GM06990 (cell line): ENCODE measurements around the gene JAK1.

ENCODE experiments used
- DNase-seq: peaks from one replicate; pipeline ENCODE4 v3.0.0-alpha.2; 2011; ENCODE audit not compliant: insufficient read length; ENCODE audit errors: extremely low read depth
- H3K27me3 ChIP-seq: replicated peaks from 2 replicates; pipeline ENCODE4 v1.6.0; 2011; ENCODE audit warnings: low read length; ENCODE audit not compliant: control insufficient read depth, insufficient read depth
- H3K36me3 ChIP-seq: 2 replicates; pipeline ENCODE4 v1.5.1; 2011; ENCODE audit warnings: low read length; ENCODE audit not compliant: control insufficient read depth, insufficient read depth
- H3K4me3 ChIP-seq: replicated peaks from 2 replicates; pipeline ENCODE4 v1.5.1; 2011; ENCODE audit warnings: low read depth, mild to moderate bottlenecking, control low read depth, low read length
- TF ChIP-seq, protein P1 (sequence below): IDR thresholded peaks from 2 replicates; pipeline ENCODE4 v1.5.1; 2011; ENCODE audit warnings: low read length, control low read depth, mild to moderate bottlenecking, inconsistent platforms; ENCODE audit not compliant: insufficient read depth, poor library complexity, severe bottlenecking

Gene JAK1

DNA sequence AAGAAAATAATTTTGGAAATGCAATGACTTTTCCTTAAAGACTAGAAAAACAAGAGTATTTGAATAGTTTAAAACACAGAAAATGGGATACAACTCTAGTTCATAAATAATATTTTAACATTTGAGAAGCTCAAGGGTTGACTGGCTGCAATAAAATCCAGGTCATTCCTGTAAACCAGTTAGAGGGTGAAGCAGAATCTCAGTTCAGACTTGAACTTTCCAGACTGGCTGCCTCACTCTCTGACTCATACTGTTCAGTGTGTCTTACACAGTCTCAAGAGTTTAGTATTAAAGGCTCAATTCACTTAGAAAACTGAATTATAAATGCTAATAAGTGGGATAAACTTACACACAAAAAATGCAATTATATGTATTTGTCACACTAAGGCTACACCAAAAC, 131.6 kb downstream of the JAK1 start:
- DNase-seq = no peak
- no peak overlapping the region for H3K4me3 ChIP-seq
- TF ChIP-seq, protein P1, sequence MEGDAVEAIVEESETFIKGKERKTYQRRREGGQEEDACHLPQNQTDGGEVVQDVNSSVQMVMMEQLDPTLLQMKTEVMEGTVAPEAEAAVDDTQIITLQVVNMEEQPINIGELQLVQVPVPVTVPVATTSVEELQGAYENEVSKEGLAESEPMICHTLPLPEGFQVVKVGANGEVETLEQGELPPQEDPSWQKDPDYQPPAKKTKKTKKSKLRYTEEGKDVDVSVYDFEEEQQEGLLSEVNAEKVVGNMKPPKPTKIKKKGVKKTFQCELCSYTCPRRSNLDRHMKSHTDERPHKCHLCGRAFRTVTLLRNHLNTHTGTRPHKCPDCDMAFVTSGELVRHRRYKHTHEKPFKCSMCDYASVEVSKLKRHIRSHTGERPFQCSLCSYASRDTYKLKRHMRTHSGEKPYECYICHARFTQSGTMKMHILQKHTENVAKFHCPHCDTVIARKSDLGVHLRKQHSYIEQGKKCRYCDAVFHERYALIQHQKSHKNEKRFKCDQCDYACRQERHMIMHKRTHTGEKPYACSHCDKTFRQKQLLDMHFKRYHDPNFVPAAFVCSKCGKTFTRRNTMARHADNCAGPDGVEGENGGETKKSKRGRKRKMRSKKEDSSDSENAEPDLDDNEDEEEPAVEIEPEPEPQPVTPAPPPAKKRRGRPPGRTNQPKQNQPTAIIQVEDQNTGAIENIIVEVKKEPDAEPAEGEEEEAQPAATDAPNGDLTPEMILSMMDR = no peak
- peaks cover 14% of the 10 kb centered on the region for H3K36me3 ChIP-seq
- no peaks in the 10 kb centered on the region for H3K27me3 ChIP-seq

DNA sequence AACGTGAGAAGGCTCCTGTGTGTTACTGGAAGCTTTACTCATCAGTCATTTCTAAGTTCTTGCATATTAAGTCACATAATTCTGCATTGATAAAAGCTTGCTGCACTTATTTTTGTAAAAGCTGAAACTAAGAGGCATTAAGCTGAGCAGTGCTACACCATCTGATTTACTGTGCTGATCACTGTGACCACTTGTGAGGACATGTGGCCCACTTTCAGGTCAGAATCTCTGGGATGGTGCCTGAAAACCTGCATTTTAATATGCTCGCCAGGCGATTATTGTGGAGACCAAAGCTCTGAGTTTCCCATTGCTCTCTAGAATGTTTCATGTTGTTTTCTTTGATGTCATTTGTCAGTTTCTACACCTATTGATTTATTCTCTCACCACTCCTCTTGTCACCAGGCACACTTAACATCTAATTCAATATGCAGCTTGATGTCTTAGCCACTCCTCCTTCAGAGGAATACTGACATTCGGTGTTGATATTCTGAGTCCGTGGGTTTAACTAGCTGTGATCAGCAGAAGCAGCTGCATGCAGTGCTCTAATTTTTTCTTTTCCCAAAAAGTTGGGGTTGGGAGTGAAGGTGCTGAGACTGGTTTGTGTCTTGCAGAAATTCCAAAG, 136.2 kb downstream of the JAK1 start:
- H3K4me3 ChIP-seq = no peak overlapping the region
- H3K27me3 ChIP-seq = no peaks in the 10 kb centered on the region
- TF ChIP-seq, protein P1 = no peak
- DNase-seq = no peak
- H3K36me3 ChIP-seq = no peaks in the 10 kb centered on the region; the same call in none of the 2 replicates

DNA sequence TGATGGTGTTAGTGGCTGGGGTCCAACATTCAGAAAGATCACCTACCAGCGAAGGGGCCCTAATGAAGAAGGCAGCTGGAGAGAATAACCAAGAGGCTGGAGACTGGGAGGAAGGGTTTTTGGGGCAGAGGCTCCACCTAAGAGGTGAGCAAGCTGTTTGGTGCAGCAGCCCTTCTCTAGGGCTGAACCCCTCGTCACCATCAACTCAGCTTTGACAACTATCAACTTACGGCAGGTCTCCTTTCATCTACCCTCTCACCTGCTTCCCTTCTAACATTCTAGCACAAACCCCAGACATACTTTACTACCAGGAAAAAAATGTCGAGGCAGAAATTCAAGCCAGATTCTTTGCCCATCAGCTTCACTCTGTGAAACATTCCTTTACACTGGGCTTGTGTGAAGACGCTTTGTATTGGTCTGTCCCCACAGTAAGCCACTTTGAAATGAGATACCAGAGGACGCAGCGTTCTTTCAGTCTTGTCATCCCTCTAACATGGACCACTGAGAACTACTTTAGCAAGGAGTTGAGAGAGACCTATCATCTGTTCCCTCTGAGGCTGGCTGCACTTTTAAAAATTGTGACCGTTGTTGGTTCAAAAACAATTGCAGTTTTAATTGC, 136.8 kb downstream of the JAK1 start:
- TF ChIP-seq, protein P1 = no peak
- Histone ChIP-seq H3K4me3 (no peak overlapping the region), H3K36me3 (no peaks in the 10 kb centered on the region; the same call in none of the 2 replicates), H3K27me3 (no peaks in the 10 kb centered on the region)
- DNase-seq = no peak

DNA sequence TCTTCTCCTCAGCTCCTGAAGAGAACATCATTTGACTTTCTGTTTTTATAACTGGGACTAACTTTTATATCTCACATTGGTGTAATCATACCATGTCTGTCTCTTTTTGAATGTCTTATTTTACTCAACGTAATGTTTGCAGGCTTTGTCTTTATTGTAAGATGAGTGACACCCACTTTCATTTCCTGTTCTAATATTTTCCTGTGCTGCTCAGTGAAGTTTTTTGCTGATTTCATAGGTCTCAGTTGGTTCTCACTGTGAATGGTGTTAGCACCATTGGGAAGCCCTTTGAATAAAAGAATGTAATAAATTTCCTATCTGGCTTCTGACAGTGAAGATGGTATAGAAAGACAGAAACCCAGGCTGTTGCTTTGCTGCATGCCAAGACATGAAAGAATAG, 137.5 kb downstream of the JAK1 start:
- DNase-seq = no peak
- Histone ChIP-seq H3K4me3 (no peak overlapping the region), H3K27me3 (no peaks in the 10 kb centered on the region), H3K36me3 (no peaks in the 10 kb centered on the region)
- TF ChIP-seq, protein P1 = no peak

DNA sequence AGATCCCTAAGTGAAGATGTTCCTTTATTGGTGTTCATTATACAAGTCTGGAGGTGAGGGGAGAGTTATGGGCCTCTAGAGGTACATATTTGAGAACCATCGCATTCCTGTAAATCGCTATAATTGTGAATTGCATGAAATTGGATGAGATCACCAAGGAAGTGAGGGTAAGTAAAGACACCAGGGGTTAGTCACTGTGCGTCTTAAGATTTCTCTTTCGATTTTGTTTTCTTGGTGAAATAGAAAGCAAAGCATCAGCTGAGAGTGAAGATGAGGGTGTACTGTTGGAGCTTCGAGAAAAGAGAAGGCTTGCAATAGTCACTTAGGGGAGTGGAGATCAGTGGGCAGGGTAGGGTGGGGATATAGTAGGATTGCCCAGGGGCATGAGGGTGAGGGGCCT, 139.4 kb downstream of the JAK1 start:
- no peak overlapping the region for H3K4me3 ChIP-seq
- DNase-seq = no peak
- TF ChIP-seq, protein P1 = no peak

More for the DNA sequence above, 139.4 kb downstream of the JAK1 start:
- Histone ChIP-seq H3K27me3 (no peaks in the 10 kb centered on the region), H3K36me3 (no peaks in the 10 kb centered on the region)
